ENCODE data around the gene ASPSCR1.
"Not testable (repeated sequence)": the region's sequence is repeated elsewhere in the genome, so short reads cannot be mapped to it uniquely, and the experiment has no call there.

ASPSCR1 gene

DNA sequence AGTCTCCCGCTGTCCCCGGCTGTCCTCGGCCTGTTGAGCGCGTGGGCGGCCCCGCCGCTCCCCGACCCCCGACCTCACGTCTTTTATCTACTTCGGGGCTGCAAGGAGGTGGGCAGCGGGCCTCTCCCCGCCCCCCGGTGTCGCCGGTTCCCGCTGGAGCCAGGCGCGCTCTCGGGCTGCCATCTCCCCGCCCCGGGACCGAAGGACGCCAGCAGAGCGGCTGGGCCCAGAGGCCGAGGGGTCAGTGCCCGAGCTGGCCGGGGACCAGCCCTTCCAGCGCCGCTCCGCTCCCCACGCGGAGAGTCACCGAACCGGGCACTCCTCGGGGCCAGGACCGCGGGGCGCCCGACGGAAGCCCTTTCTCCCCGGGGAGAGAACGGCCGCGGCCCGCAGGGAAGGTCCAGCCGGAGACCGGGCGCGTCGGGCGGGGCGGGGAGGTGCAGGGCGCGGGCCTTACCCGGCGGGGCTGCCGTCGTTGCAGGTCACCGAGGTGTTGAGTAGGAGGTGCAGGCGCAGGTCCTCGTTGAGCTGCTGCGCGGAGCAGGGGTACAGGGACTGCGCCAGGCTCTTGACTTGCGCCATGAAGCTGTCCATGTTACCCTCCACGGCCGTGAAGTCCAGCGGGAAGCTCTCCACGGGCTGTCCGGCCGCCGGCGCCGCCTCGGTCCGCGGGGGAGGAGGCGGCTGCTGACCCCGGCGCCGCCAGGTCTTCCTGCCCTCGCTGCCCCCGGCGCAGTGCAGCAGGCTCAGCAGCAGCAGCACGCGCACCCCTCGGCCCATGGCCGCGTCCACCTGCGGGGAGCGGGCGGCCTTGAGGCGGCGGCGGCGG is 17.1 kb upstream of the ASPSCR1 start:
- no peak for FAIRE-seq

DNA sequence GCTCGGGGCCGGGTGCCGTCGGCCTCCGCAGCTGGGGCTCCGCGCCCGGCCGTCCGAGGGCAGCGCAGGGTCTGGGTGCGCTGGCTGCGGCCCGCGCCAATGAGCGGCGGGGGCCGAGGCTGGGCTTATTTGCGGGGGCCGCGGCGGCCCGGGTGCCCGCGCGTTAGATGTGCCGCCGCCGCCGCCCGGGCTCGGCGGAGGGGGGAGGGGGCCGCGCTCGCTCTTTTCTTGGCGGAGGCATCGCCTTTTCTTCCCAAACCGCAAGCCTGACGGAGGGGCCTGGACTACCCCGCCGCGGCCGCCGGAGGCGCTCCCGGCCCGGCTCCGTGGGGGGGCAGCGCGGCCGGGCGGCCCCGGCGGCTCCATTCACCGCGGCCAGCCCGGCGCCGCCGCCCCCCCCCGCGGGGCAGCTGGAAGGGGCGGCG is 16.3 kb upstream of the ASPSCR1 start, which contains the start of gene NOTUM:
Gene NOTUM (minus strand): TSS at position 101 of the 425 bp plus-strand sequence. CDS start 278 bp downstream, outside the sequence.
- no peak for FAIRE-seq

DNA sequence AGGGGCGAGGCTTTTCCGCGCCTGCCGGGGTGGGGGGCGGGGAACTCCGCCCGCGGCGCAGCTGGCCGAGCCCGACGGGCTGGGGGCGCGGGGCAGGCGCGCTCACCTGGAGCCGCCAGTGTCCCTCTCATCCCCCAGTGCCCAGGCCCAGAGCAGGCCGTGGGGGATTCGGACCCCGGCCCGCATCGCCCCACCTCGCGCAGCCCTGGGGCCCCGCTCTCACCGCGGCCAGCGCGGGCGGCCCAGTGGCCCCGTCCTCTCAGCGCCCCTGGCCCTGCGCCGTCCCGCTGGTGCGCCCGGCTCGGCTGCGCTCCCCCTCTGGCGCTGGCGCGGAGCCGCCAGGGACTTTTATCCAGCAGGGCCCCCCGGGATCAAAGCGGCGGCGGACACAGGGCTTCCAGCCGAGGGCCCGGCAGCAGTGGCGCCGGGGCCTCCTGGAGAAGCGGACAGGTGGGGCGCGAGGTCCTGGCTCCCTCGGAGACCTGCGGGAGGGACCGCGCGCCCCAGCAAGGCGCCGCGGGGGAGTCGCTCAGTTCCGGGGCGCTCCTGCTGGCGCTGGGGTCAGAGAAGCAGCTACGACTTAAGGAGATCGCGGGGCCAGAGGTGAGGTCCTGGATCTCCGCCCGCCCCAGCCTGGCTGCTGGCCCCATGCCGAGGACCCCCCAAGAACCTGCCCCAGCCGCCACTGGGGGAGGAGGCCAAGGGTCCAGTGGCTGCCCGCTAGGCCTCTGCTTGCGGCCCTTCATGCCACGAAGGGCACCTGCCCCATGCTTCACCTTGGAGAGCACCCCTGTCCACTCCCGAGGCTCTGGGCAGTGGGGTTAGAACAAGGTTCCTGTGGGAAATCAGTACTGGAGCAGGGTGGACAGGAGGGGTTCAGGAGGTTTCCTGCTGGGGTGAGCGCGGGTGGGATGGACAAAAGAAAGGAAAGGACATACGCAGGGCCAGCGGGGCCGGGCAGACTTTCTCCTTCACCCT is 15.6 kb upstream of the ASPSCR1 start:
- no peak for FAIRE-seq

DNA sequence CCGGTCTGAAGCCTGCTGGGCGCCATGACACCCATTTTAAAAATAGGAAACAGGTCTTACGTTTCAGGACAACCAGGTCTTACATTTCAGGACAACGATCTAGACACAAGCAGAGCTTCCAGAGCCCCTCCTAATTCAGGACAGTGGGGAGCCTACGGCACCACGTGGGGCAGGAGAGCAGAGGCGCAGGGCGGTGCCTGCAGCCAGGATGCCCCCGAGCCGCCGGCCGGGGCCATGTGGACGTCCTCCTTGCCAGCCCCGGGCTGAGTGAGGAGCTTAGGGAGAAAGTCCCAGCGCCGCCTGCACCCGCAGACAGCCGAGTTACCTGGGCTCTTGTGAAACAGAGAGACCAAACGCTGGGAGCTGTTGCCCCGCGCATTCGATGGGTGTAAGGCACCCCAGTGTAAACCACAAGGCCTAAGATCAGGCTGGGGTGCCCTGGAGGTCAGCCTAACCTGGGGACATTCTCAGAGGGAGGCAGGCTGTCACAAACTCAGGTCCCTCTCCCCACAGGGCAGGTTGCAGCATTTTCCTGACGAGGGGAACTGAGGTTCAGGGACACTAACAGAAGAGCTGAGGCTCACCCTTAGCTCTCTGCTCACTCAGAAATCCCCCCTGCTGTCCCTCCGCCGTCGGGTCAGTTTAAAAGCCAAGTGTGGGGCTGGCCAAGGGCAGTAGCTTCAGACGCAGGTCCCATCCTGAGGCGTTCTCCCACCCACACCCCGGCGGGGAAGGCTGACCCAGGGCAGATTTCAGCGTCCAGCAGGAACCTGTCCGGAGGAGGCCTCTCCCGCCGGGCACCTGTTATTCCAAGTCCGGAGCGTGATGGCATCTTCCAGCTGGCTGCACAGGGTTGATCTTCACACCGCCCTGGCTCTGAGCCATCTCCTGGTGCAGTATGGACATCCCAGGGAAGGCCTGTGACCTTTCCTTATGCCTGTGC is 14.7 kb upstream of the ASPSCR1 start:
- FAIRE-seq, result no peak

DNA sequence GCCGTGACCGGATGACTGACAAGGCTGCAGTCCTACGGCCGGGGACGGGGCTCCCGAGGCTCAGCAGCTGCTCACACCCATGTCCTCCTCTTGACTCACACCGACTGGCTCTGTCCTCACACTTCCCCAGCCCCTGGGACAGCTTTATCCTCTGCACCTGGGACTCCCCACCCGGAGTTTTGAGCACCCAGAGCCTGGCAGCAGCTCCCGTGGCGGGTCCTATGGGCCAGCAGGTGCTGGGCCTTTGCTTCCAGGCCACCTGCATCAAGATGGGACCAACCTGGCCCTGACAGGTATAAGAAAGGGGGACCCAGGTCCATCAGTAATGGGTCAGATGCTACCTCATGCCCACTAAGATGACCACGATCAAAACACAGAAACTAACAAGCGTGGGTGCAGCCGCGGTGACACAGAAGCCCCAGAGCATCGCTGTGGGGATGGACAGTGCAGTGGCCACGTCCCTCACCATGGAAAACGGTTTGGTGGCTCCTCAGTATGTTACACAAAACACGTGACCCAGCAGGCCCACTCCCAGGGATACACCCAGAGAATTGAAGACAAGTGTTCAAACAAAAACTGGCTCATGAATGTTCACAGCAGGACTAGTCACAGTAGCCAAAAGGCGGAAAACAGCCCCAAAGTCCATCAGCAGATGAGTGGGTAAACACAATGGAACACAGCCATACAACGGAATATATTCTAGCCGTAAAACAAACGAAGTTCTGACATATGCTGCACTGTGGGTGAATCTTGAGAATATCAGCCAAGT is 13.2 kb upstream of the ASPSCR1 start:
- FAIRE-seq, result no peak

DNA sequence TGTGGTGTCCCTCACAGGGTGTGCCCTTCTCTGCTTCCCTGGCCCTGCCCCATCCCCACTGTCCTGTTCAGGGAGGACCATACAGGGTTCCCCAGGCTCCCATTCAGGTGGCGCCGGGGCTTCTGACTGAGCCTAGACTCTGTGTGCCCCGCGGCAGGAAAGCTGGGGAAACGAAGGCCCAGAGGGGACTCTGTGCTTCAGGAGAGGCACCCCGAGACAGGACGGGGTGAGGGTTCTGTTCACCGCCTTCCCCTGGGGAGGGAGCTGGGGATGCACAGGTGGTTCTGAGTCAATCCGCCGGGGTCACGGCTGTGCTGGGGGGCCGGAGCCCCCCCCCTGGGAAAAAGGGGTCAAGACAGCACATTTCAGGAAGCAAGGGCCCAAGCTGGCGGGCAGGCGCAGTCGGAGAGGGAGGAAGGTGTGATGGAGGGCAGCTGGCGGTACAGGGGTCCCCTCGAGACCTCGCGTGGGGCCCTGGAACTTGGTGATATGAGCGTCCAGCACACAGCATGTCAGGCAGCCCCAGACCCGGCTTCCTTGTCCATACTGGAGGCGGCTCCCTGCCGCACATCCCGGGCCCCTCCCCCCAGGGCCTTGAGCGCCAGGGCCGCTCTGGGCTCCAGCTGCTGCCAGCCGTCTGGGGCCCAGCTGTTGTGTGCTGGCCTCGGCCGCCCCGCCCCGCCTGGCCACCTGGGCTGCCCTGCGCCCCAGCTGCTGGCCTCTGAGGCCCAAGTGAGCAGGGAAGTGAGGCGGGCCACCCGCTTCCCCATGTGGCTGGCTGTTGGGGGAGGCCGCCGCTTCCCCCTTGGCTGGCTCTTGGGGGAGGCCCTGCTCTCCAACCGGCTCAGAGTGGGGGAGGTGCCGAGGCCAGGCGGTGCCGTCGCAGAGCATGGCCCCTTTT is 10.8 kb upstream of the ASPSCR1 start:
- FAIRE-seq, result no peak

DNA sequence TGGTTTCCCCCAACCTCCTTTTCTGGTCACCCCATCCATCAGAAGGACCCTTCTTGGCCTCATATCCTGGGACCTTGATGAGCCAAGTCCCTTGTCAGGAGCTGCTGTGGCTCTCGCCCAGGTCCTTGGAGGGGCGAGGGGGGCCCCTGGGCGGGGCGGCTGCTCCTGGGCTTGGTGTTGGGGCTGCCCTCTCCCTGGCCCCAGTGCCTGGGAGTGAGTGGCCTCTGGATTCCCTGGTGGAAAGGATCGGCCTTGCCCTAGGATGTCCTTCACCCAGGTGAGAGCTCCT is 10.2 kb upstream of the ASPSCR1 start:
- FAIRE-seq, result no peak

DNA sequence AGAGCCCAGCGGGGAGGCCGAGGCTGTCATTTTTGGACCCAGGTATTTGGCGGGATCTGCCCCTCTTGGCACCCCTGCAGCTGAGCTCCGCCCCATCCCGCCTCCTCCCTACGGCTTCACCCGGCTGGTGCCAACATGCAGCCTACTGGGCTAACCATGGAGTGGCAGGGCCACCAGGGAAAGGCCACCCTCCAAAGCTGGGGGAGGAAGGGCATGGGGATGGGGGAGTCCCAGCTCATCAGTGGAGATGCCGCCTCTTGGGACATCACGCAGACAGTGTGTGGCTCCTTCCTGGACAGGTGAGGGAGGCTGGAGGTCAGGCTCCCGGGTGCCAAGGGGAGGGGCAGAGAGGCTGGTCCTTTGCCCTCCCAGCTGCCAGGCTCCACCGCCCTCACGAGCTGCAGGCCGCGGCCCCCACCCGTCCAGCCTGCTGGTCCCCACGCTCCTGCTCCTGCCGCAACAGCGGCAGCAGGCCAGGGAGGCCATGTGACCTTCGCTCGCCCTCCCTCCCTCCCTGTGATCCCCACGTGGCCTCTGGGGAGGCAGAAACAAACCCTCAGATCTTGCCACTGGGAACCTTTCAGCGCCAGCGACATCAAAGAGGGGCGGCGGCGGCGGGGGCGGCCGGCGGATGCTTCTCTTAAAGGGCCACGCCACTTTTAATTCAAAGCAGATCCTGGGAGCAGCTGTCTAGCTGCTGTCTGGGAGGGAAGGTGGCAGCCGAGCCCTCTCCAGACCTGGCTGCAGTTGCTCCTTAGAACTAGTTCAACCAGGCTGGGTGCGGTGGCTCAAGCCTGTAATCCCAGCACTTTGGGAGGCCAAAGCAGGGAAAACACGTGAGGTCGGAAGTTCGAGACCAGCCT is 9.7 kb upstream of the ASPSCR1 start:
- no peak for FAIRE-seq

DNA sequence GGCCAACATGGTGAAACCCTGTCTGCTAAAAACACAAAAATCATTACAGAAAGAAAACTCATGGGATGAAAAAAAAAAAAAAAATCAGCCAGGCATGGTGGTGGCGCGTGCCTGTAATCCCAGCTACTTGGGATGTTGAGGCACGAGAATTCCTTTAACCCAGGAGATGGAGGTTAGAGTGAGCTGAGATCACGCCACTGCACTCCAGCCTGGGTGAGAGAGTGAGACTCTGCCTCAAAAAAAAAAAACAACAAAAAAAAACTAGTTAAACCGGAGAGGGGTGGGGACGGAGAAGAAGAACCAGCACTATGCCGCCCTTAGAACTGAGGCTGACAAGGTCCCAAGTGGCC is 9.1 kb upstream of the ASPSCR1 start:
- no peak for FAIRE-seq

DNA sequence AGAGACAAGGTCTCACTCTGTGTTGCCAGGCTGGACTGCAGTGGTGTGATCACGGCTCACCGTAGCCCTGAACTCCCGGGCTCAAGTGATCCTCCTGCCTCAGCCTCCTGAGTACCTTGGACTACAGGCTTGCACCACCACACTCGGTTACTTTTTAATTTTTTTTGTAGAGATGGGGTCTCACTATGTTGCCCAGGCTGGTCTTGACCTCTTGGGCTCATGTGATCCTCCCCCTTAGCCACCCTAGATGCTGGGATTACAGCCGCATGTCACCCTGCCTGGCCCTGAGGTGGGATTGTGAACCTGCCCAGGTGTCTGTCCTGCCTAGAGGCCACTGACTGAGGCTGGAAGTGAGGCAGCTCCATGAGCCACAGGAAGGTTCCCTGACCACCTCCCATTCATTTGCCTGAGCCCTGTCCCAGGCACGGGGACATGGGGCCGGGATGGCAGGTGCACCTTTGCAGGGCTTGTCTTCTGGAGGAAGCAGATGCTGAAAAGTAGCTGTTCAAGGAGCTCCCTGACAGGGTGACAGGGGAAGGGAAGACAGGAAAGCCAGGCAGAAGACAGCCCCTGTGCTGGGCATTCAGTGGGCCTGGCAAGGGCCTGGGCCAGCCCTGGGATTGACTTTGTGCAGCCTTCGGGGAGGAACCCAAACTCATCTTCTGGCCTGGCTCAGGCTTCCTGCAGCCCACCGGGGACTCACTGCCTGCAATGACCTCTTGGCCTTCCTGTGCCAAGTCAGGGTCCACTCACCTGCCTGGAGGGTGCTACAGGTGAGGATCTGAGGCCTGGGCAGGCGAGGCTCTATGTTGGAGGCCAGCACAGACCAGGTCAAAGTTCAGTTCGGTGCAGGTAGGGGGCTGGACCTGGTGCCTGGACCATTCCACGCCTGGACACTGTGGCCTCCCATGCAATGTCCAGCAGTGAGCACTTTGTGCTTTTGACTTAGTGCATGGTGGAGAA is 8.3 kb upstream of the ASPSCR1 start:
- no peak for FAIRE-seq

DNA sequence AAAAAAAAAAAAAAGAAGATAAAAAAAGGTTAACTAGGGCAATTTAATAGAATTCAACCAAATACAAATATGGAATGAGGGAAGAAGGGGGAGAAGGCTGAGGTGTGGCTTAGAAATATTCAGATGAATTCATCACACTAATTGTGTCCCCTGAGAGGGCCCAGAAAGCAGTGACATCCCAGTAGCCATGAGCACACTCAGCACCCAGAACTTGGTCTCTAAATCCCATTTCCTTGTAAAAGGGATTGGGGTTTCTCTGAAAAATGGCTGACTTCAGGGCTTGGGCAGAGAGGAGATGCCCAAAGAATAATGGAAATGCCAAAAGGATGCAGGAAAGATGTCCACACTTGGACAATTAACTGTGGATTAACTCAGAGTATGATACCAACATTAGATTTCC is 4.0 kb upstream of the ASPSCR1 start:
- no peak for FAIRE-seq

DNA sequence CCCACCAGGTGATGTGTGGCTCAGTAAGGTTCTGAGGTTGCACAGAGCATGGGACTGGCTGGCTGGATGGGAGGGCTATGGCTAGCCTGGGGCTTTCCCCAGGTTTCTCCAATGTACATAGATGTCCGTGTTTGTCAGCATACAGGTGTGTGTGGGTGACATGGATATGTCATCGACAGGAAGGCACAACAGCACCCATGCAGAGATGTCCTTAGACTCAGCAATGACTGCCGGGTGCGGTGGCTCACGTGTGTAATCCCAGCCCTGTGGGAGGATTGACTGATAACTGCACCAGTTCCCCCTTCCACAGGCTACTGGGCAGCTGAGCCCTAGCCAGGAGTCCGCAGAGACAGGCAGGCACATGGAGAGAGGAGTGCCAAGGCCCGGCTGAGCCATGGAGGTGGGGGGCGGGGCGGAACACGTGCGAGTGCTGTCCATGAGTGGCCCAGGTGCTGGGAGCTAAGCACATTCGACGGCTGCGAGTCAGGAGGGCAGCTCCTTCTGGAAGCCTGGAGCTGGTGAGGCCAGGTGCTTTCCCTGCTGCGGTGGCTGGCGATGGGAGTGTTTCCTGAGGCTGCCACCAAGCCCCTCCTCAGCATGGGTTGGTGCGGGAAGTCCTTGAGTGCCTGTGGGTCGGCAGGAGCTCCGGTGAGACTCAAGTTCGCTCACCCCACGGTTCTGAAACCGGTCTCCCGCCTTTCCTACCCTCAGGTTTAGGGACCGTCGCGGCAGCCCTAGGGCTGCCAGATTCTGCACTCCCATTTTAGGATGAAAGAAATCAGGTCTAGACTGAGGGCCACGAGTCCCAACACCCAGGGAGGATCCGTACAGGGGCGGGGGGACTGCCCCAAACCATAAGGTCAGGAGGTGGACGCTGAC is 858 bp upstream of the ASPSCR1 start:
- FAIRE-seq, result no peak

DNA sequence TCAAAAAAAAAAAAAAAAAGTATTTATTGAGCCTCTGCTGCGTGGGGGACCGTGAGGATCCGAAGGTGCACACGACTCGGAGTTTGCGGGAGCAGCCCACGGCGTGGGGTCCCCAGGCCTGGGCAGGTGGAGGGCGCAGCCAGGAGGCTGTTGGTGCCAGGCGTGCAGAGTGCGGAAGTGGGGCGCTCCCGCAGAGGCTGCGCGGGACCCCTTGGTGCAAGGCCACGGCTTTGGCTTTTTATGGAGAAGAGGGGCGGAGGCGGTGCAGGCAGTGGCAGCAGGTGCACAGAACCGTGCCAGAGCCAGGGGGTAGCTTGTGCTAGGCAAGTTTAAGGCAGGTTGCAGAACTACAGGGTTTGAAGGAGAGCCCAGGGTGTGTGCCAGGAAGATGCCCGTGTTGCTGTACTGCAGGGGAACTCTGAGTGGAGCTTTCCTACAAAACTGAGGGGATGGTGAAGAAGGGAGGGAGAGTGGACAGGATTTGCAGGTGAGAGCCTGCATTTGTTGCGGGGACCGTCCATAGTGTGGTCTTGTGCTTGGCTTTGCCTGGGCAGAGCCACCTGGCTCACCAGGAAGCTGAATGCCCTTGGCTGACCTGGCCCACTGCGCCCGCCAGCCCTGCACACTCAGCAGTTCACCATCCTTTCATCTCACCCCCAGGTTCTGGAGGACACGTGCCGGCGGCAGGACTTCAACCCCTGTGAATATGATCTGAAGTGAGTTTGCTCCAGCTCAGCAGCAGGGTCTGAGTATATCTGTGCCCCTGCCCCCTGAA is 1.3 kb downstream of the ASPSCR1 start:
- no peak for FAIRE-seq

DNA sequence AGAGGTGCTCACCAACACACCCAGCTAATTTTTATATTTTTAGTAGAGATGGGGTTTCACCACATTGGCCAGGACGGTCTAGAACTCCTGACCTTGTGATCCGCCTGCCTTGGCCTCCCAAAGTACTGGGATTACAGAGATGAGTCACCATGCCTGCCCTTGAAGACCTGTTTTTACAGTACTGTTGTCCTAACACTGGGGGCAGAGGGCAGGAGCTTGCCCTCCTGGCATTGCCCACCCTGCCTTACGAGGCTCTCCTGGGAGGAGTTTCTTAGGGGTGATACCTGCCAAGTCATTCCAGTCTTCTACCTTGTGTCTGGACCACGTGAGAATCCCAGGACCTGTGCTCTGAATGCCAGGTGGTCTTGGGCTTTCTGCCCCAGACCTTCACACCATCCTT is 2.7 kb downstream of the ASPSCR1 start:
- no peak for FAIRE-seq

DNA sequence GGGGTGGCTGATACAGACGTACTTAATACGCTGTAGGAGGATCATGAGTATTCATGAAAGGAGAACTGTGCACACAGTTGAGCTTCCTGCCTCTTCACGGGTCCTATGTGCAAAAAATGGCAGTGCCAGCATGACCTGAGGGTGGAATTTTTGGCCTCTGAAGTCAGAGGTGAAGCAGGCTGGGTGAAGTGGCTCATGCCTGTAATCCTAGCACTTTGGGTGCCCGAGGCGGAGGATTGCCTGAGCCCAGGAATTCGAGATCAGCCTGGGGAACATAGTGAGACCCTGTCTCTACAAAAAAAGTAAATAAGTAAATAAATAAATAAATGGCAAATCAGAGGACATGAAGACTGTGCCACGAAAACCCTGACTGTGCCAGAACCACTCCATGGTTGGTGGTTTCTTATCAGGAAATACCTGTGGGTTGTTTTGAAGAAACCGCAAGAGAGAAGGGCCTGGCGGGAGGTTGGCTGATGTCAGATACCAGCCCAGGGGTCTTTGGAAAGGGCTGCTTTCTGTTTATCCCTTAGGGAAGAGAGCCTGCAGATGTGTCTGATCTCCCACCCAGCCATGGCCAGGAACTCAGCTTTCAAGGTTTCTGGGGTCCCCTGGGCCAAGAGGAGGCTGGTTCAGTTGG is 3.4 kb downstream of the ASPSCR1 start:
- no peak for FAIRE-seq

DNA sequence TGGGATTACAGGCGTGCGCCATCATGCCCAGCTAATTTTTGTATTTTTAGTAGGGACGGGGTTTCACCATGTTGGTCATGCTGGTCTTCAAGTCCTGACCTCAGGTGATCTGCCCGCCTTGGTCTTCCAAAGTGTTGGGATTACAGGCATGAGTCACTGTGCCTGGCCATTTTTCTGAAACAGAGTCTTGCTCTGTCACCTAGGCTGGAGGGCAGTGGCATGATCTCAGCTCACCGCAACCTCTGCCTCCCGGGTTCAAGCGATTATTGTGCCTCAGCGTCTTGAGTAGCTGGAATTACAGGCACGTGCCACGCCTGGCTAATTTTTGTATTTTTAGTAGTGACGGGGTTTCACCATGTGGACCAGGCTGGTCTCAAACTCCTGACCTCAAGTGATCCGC is 4.1 kb downstream of the ASPSCR1 start:
- not testable (repeated sequence) for FAIRE-seq
